ENCODE measurements around the gene HLA-E.

GRCh38 chr6:30447237-30447636 lies 42.1 kb upstream of the HLA-E start:
- TF ChIP-seq CTCF (IDR thresholded peaks at IDR 0.05) (no peak), POLR2A (IDR thresholded peaks at IDR 0.05) (no peak)
